HG02759 (cell line): ENCODE data around the gene GABBR2.

Source experiments
- ATAC-seq: cut with Tn5 transposase; IDR thresholded peaks from one replicate; pipeline ENCODE4 v1.9.1; 2021; ENCODE audit warnings: mild to moderate bottlenecking, moderate library complexity; ENCODE audit not compliant: unreplicated experiment

The GABBR2 gene

GRCh38 chr9:98708933-98709911 is at the start of gene GABBR2:
GABBR2 (minus strand) TSS chr9:98708935; CDS start chr9:98708737, 198 bp downstream.
- ATAC-seq: no peak

- ATAC-seq: no peak
Measured at GRCh38 chr9:98755006-98755618, 46.4 kb upstream of the GABBR2 start.

- ATAC-seq: no peak
Measured at GRCh38 chr9:98751210-98751609, 42.5 kb upstream of the GABBR2 start.

GRCh38 chr9:98750364-98751060 is 41.8 kb upstream of the GABBR2 start:
- ATAC-seq: no peak

GRCh38 chr9:98747476-98747875 is 38.7 kb upstream of the GABBR2 start:
- no peak for ATAC-seq

GRCh38 chr9:98745470-98745869 is 36.7 kb upstream of the GABBR2 start:
- no peak for ATAC-seq

- ATAC-seq: no peak
Measured at GRCh38 chr9:98743818-98744611, 35.3 kb upstream of the GABBR2 start.

- ATAC-seq: no peak
Measured at GRCh38 chr9:98743329-98743728, 34.6 kb upstream of the GABBR2 start.

- no peak for ATAC-seq
Measured at GRCh38 chr9:98742325-98743280, 33.9 kb upstream of the GABBR2 start.

GRCh38 chr9:98740226-98740881 is 31.6 kb upstream of the GABBR2 start:
- ATAC-seq: no peak

GRCh38 chr9:98738741-98739140 is 30.0 kb upstream of the GABBR2 start:
- ATAC-seq: no peak

GRCh38 chr9:98736226-98736625 is 27.5 kb upstream of the GABBR2 start:
- no peak for ATAC-seq

- ATAC-seq: no peak
Measured at GRCh38 chr9:98732801-98733200, 24.1 kb upstream of the GABBR2 start.

GRCh38 chr9:98732091-98732490 is 23.4 kb upstream of the GABBR2 start:
- no peak for ATAC-seq

- ATAC-seq: no peak
Measured at GRCh38 chr9:98730871-98731270, 22.1 kb upstream of the GABBR2 start.

GRCh38 chr9:98728500-98728899 is 19.8 kb upstream of the GABBR2 start:
- ATAC-seq: no peak

GRCh38 chr9:98727428-98727827 is 18.7 kb upstream of the GABBR2 start:
- ATAC-seq: no peak

- ATAC-seq: no peak
Measured at GRCh38 chr9:98726735-98727134, 18.0 kb upstream of the GABBR2 start.
